HG02840 (cell line): ENCODE data around the gene LRFN3.

Experiments used
- ATAC-seq: cut with Tn5 transposase; IDR thresholded peaks from one replicate; pipeline ENCODE4 v1.9.1; 2021; ENCODE audit warnings: mild to moderate bottlenecking, moderate library complexity, moderate number of reproducible peaks; ENCODE audit not compliant: unreplicated experiment, low FRiP score

LRFN3 gene

DNA sequence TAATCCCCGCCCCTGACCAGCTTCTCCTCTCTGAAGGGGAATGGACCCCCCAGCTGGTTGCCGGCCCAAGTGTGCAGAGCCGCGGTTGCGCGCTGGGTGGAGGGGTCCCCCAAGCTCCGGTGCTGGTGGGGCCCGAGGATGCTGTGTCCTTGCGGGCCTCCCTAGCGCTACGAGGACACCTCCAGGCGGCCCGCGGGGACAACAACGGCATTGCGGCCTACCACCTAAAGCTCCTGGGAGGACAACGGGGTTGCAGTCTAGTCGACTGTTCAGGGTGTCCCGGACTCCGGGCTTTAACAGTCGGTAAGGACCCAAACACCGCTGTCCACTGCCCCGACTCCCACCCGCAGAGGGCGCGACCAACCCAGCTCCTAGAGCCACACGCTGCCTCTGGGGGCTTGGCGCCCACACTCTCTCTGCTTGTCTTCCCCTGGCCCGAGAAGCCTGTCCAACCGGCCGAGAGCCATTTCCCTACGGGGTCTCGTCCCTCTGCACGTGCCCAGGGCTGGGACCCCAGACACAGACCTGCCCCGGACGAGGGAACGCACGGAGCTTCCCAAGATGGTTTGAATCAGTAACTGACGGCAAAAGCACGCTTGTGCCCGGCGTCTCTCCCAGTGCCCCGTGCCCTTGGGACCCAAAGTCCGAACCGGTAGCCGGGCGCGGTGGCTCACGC is 57.9 kb downstream of the LRFN3 start:
- no peak for ATAC-seq
